GM10266 (cell line): ENCODE data around the gene C1orf35.

Experiments used
- DNase-seq: peaks from one replicate; pipeline ENCODE4 v3.0.0; 2012; ENCODE audit errors: extremely low spot score
- TF ChIP-seq, protein P1 (sequence below): IDR thresholded peaks from 2 replicates; pipeline ENCODE4 v1.5.1; 2012; ENCODE audit warnings: mild to moderate bottlenecking, low read depth; ENCODE audit not compliant: control insufficient read depth, insufficient read depth; ENCODE audit errors: missing control alignments

C1orf35 gene

DNA sequence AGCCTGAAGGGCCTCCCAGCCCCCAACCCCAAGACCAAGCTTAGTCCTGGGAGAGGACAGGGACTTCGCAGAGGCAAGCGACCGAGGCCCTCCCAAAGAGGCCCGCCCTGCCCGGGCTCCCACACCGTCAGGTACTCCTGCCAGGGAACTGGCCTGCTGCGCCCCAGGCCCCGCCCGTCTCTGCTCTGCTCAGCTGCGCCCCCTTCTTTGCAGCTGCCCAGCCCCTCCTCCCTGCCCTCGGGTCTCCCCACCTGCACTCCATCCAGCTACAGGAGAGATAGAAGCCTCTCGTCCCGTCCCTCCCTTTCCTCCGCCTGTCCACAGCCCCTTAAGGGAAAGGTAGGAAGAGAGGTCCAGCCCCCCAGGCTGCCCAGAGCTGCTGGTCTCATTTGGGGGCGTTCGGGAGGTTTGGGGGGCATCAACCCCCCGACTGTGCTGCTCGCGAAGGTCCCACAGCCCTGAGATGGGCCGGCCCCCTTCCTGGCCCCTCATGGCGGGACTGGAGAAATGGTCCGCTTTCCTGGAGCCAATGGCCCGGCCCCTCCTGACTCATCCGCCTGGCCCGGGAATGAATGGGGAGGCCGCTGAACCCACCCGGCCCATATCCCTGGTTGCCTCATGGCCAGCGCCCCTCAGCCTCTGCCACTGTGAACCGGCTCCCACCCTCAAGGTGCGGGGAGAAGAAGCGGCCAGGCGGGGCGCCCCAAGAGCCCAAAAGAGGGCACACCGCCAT lies 42.5 kb downstream of the C1orf35 start:
- DNase-seq, result no peak
- TF ChIP-seq, protein P1, sequence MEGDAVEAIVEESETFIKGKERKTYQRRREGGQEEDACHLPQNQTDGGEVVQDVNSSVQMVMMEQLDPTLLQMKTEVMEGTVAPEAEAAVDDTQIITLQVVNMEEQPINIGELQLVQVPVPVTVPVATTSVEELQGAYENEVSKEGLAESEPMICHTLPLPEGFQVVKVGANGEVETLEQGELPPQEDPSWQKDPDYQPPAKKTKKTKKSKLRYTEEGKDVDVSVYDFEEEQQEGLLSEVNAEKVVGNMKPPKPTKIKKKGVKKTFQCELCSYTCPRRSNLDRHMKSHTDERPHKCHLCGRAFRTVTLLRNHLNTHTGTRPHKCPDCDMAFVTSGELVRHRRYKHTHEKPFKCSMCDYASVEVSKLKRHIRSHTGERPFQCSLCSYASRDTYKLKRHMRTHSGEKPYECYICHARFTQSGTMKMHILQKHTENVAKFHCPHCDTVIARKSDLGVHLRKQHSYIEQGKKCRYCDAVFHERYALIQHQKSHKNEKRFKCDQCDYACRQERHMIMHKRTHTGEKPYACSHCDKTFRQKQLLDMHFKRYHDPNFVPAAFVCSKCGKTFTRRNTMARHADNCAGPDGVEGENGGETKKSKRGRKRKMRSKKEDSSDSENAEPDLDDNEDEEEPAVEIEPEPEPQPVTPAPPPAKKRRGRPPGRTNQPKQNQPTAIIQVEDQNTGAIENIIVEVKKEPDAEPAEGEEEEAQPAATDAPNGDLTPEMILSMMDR, result no peak

DNA sequence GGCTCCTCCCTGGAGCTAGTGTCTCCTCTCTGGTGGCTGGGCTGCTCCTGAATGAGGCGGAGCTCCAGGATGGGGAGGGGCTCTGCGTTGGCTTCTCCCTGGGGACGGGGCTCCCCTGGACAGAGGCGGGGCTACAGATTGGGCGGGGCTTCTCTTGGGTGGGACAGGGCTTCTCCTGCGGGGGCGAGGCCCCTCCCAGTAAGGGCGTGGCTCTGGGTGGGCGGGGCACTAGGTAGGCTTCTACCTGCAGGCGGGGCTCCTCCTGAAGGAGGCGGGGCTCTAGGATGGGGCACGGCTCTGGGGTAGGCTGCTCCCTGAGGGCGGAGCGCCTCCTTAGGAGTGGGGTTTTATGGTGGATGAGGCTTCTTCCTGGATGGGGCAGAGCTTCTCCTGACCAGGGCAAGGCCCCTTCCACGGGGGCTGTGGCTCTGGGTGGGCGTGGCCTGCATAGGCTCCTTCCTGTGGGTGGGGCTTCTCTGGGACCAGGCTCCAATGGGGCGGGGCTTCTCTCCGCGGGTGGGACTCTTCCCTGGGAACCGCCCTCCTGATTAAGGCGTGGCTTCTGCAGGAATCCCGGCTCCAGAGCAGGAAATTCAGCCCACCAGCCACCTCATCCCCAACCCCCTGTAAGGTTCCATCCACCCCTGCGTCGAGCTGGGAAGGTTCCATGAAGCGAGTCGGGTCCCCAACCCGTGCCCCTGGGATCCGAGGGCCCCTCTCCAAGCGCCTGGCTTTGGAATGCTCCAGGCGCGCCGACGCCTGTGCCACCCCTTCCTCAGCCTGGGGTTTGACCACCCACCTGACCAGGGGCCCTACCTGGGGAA lies 43.3 kb downstream of the C1orf35 start:
- DNase-seq, result no peak
- TF ChIP-seq, protein P1, result no peak

DNA sequence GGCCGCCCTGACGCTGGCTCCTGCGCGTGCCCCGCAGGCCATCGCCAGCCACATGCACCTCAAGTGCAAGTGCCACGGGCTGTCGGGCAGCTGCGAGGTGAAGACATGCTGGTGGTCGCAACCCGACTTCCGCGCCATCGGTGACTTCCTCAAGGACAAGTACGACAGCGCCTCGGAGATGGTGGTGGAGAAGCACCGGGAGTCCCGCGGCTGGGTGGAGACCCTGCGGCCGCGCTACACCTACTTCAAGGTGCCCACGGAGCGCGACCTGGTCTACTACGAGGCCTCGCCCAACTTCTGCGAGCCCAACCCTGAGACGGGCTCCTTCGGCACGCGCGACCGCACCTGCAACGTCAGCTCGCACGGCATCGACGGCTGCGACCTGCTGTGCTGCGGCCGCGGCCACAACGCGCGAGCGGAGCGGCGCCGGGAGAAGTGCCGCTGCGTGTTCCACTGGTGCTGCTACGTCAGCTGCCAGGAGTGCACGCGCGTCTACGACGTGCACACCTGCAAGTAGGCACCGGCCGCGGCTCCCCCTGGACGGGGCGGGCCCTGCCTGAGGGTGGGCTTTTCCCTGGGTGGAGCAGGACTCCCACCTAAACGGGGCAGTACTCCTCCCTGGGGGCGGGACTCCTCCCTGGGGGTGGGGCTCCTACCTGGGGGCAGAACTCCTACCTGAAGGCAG lies 44.0 kb downstream of the C1orf35 start:
- TF ChIP-seq, protein P1, result no peak
- no peak for DNase-seq

DNA sequence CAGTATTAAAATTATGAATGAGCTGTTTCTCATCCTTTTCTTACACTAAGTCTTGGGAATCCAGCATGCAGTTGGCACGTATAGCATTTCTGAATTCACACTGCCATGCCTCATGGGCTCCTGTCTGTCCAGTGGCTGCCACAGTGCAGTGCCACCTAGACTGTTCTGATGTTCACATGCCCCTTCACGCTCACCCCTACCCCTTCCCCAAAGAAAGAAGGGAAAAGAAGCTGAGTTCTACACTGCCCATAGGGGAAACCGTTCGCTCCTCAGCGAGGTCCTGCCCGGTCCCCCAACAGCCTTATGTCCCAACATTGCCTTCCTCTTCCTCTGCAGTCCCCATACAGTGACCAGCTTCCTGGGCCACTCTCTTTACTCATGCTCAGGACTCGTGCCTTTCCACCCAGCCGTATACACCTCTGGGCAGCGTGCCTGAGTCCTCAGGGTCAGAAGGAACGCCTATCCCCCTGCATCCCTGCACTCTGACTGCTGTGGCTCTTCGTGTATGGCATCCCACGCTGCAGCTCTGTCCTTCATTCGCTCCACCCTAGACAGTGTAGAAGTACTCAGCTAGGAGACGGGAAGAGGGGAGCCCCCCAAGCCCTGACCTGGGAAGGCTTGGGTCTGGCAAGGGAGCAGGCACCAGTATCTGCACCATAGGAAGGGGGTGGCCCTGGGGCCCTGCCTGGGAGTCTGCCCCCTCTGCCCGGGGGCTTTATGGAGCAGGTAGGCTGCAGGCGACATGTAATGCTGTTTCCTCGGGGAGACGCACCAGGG lies 44.8 kb downstream of the C1orf35 start:
- TF ChIP-seq, protein P1, result no peak
- no peak for DNase-seq
